GM10248 (cell line): Measurements from ENCODE around the gene EML6.
"Not testable (repeated sequence)": the region's sequence is repeated elsewhere in the genome, so short reads cannot be mapped to it uniquely, and the experiment has no call there.

Experiments
- CTCF ChIA-PET: fragments of 300-600 bp; sonication (Branson Sonifier 250); formaldehyde crosslinking; extraction: SDS; loops from one replicate; lab custom pipeline; 2021; ENCODE audit warnings: antibody characterized with exemption; lab: Yijun Ruan, JAX
- POLR2A ChIA-PET: fragments of 350-650 bp; sonication (Branson Sonifier 250); formaldehyde crosslinking; extraction: SDS; loops from one replicate; lab custom pipeline; 2020; ENCODE audit warnings: antibody characterized with exemption; lab: Yijun Ruan, JAX
- DNase-seq: peaks from one replicate; pipeline ENCODE4 v3.0.0; 2012; ENCODE audit errors: extremely low spot score
- CTCF ChIP-seq: IDR thresholded peaks from 2 replicates; pipeline ENCODE4 v1.5.1; 2012; ENCODE audit warnings: mild to moderate bottlenecking, low read depth; ENCODE audit errors: extremely low read depth, missing control alignments, control extremely low read depth

EML6 gene

GRCh38 chr2:54864727-54865126 lies 141.3 kb downstream of the EML6 start:
- POLR2A ChIA-PET = no interaction called here
- no peak for TF ChIP-seq CTCF
- CTCF ChIA-PET = interaction anchor here (1.3 to 2.1 kb wide), 2 partner anchors 18 to 25 kb away, joined by 3 to 6 read pairs; no protein-coding TSS in a partner anchor
- no peak for DNase-seq

- no peak for DNase-seq
- POLR2A ChIA-PET = no interaction called here
- TF ChIP-seq CTCF = no peak
- CTCF ChIA-PET = interaction anchor here (1.3 to 1.9 kb wide), 2 partner anchors 10 to 28 kb away, joined by 3 to 6 read pairs; no protein-coding TSS in a partner anchor
Observed at GRCh38 chr2:54866179-54866578, 142.7 kb downstream of the EML6 start.

GRCh38 chr2:54866868-54867267 lies 143.4 kb downstream of the EML6 start:
- CTCF ChIA-PET = interaction anchor here (1.9 kb wide), 1 partner anchor 28 kb away, joined by 6 read pairs; no protein-coding TSS in a partner anchor
- POLR2A ChIA-PET = no interaction called here
- no peak for TF ChIP-seq CTCF
- peak; percentile 37 for DNase-seq

- CTCF ChIA-PET = interaction anchor here (1.9 kb wide), 1 partner anchor 29 kb away, joined by 6 read pairs; no protein-coding TSS in a partner anchor
- no peak for DNase-seq
- TF ChIP-seq CTCF = no peak
- POLR2A ChIA-PET = no interaction called here
Observed at GRCh38 chr2:54867457-54867856, 144.0 kb downstream of the EML6 start.

- ChIA-PET CTCF (interaction anchor here (0.9 kb wide), 1 partner anchor 10 kb away, joined by 4 read pairs; no protein-coding TSS in a partner anchor), POLR2A (no interaction called here)
- DNase-seq = no peak
- no peak for TF ChIP-seq CTCF
Observed at GRCh38 chr2:54871457-54872107, 148.1 kb downstream of the EML6 start.

GRCh38 chr2:54872780-54873179 lies 149.3 kb downstream of the EML6 start:
- no peak for TF ChIP-seq CTCF
- POLR2A ChIA-PET = no interaction called here
- no peak for DNase-seq
- CTCF ChIA-PET = interaction anchor here (1.0 to 1.5 kb wide), 3 partner anchors 27 to 302 kb away, joined by 3 read pairs; no protein-coding TSS in a partner anchor

GRCh38 chr2:54873236-54873635 lies 149.8 kb downstream of the EML6 start:
- POLR2A ChIA-PET, DNase-seq: not testable (repeated sequence)
- CTCF ChIA-PET = interaction anchor here (1.0 to 1.5 kb wide), 3 partner anchors 26 to 302 kb away, joined by 3 read pairs; no protein-coding TSS in a partner anchor
